GM21390 (cell line): ENCODE measurements around the gene MYEF2.

ENCODE experiments used
- ATAC-seq: cut with Tn5 transposase; IDR thresholded peaks from one replicate; pipeline ENCODE4 v1.9.1; 2021; ENCODE audit not compliant: unreplicated experiment

MYEF2 gene

DNA sequence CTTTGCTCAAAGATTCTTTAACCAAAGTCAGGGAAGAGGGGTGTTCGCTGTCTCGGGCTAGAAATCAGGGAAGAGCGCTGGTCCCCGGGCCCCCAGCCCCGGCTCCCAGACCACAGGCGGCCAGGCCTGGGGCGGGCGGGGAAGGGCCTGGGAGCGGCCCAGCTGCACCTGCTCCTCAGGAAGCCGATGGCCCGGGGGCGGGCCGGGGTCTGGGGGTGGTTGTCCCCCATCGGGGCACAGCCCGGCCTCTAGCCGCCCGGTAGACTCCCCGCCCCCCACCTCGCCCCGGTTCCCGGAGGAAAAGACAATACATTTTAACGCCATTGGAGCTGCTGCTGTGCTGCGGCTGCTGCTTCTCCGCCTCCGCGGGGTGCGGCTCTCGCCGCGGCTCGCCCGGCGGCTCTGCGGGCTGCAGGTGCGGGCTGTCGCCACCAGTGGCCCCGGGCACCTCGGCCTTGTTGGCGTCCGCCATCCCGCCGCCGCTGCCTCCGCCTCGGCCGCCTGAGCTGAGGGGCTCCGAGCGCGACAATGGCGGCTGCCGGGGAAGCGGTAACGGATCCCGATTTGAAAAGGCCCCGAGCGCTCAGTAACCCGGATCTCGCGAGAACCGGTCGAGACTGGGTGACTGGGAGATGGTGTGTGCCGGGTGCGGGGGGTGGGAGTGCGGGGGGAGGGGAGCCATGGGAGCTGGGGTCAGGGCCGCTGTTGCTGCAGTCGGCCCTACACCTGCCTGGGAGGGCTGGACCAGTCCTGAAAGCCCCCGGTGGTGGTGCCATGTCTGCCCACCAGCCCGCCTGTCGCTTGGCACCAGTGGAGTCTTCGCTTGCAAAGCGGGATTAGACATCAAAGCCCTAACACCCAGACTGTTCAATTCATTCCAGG lies at the start of gene MYEF2:
Gene MYEF2 (minus strand): TSS at position 530 of the 882 bp plus-strand sequence. CDS start 58 bp downstream, at position 472.
- ATAC-seq: peak; percentile 80

- ATAC-seq: no peak
Measured at GRCh38 chr15:48225771-48226170, 47.7 kb upstream of the MYEF2 start.

DNA sequence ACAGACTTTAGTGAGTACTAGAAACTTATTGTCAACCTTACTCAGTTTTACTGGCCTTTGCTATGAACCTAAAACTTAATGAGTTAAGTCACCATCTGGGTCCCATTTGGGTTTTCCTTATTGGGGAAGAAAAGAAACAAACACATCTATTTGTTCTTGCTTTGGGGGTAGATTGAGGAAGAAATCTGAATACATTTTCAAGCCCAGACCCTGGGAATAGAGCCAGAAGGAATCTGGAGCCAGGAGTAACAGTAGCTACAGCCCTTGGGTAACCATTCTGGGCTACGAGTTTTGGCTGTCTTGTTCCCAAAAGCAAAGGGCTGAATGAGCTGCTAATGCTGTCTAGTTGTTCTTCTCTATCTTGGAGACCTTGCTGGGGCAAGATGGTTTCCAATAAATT lies 44.5 kb upstream of the MYEF2 start:
- ATAC-seq: no peak

GRCh38 chr15:48221885-48222284 lies 43.8 kb upstream of the MYEF2 start:
- ATAC-seq: no peak

GRCh38 chr15:48221261-48221660 lies 43.2 kb upstream of the MYEF2 start:
- ATAC-seq: no peak

DNA sequence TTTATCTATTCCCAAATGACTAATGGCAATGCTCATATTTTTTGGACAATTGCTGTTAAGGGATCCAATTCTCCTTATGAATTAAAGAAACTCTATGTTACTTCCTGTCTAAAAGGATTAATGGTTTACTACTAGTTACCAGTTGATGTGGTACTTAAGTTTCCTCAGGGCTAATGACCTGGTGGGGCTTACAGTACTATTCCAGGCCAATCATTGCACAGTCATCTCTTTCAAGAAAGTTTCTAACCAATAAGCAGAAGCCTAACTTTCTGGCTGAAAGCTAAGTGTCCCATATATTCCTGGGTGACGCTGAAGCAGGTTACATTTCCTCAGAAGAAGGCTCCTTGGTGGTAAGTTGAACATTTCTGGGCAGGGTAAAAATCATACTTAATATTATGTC lies 27.9 kb upstream of the MYEF2 start, which contains the start of gene SLC12A1:
Gene SLC12A1 (plus strand): TSS at position 322 of the 400 bp plus-strand sequence. CDS start 1,418 bp downstream, outside the sequence.
- ATAC-seq: no peak

GRCh38 chr15:48202068-48202467 lies 24.0 kb upstream of the MYEF2 start:
- no peak for ATAC-seq

DNA sequence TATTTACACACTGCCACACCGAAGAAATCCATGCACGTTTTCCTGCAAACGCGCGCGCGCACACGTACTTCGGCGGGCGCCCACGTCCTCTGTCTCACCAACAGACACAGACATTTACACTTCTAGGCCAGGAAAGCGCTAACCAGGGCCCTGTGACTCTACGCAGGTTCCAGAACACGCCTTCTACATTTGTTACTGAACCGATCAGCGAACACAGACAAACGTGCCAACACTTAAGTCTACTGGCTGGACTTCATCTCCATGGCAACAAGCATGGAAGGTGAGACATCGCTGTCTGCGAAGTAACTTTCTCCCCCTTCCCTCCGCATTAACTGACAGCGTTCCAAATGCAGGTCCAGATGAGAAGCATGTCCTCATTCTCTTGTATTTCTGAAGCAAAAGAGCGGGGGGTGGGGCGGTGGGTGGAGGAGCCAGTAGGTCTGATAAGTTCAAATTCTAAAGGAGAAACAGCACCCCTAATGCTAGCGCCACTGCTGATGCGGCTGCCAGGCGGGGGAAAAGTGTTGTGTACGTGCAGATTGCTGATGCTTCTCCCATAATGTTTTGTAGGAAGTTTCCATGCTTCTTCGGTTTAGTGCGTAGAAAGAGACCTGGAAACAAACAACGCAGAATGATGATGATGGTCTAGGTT lies 13.6 kb upstream of the MYEF2 start, which contains the start of gene CTXN2:
Gene CTXN2 (plus strand): TSS at position 92 of the 652 bp plus-strand sequence. CDS start 9,636 bp downstream, outside the sequence.
- no peak for ATAC-seq

DNA sequence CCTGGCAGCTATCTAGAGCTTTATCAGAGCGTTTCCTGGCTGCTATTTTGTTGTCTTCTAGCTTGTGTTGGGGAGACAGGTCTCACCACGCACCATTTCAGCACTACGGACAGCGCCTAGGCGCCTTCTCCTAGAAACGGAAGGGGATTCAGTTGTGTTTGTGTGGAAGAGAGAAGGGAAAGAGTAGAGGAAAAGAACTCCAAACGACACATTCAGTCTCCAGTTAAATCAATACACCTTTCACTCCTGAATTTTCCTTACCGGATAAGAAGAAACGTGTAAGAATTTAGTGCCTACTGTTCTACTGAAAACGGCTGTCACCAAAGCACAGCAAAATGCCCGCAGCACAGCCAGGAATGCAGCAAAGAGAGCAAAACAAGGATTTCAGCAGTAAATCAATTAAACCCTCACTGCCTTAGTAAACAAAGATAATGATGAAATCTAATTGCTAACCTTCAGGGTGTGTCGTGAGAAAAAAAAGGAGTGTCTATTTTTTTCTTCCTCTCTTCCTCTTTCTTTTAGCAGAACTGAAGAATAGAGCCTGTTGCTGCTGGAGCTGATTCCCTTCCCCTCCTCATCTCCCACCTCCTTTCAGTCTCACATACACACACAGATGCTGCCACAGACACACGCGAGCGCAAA lies 13.0 kb upstream of the MYEF2 start:
- ATAC-seq: no peak

GRCh38 chr15:48186271-48186670 lies 8.2 kb upstream of the MYEF2 start:
- no peak for ATAC-seq

- ATAC-seq: no peak
Measured at GRCh38 chr15:48185529-48185928, 7.4 kb upstream of the MYEF2 start.

GRCh38 chr15:48182749-48183148 lies 4.7 kb upstream of the MYEF2 start:
- ATAC-seq: no peak

DNA sequence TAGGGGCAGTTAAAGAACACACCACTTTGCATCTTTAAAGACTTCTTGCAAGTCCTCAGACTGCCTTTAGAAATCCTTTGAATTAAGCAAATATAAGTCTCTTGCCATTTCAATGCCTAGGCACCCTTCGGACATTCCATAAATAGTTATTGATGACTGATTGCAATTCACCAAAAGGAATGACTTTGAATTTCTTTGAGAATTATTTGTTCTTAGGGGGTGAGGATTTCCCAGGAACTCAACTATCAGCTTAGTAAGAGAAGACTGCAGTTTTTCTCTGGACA lies 495 bp upstream of the MYEF2 start:
- no peak for ATAC-seq

DNA sequence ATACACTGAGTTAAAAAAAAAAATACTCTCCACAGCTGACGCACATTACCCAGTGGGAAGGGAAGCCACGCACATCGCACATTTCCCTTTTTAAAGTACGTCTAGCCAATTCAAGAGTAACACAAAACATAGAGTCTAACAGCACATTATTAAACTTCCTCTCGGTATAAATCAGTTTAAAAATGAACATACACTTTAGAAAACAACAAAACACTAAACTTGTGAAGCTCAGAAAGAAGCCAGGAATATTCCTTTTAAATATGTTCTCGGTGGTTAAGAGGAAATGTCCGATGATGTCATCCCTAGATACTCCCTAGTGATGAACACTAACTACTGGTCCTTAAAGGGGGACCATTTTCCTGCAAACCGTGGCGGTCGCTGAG lies 721 bp downstream of the MYEF2 start:
- ATAC-seq: peak; percentile 70

- no peak for ATAC-seq
Measured at GRCh38 chr15:48176957-48177356, 1.1 kb downstream of the MYEF2 start.

DNA sequence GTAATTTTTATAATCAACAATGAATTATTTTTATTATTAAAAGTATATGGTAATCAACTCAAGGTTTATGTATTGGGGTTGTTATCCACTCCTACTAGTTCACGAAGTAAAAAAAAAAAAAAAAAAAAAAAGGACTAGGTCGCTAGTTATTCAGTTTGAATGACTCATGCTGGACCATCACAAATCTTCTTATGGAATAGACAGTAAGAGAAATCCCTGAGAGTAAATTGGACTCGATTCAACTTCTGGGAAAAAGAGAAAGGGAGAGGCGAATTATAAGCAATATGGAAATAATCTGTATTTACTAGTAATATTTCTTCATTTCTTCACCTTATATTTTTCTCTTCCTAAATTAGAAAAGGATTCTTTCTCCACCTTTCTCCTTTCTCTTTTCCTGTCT lies 2.0 kb downstream of the MYEF2 start:
- no peak for ATAC-seq

- no peak for ATAC-seq
Measured at GRCh38 chr15:48175126-48175525, 3.0 kb downstream of the MYEF2 start.

DNA sequence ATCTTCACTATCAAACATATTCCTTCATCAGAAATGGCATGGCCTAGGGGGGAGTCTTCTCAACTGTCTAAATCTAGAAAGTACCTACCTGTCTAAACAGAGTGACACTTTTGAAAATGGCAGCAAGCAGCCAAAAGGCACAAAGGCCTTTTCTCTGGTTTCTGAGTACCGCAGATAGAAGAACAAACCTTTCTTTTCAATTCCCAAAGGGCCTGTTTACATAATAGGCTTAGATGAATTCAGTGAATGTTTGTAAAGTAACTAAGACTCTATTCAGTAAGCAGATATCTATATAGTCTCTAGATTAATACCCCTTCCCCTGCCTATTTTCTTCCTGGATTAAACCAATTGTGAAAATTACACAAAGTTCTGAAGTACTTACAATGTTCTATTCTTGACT lies 7.1 kb downstream of the MYEF2 start:
- no peak for ATAC-seq

- ATAC-seq: no peak
Measured at GRCh38 chr15:48168616-48169015, 9.5 kb downstream of the MYEF2 start.

DNA sequence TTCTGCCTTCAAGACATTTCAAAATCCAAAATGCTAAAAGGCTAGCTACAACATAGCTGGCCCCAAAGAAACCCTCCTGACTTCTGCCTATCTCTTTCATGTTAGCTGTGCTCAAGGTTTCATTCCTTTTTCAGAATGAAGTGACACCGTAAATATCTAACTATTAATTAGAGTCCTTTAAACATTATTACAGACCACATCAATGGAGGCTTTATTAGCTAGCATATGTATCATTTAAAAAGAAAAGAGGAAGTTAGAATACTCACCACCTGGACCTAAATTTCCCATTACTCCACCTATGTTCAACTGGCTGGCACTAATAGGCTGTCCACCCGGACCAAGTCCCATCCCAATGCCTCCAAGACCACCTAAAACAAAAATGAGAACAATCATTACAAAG lies 24.6 kb downstream of the MYEF2 start:
- ATAC-seq: no peak

GRCh38 chr15:48149858-48150257 lies 28.2 kb downstream of the MYEF2 start:
- ATAC-seq: no peak

DNA sequence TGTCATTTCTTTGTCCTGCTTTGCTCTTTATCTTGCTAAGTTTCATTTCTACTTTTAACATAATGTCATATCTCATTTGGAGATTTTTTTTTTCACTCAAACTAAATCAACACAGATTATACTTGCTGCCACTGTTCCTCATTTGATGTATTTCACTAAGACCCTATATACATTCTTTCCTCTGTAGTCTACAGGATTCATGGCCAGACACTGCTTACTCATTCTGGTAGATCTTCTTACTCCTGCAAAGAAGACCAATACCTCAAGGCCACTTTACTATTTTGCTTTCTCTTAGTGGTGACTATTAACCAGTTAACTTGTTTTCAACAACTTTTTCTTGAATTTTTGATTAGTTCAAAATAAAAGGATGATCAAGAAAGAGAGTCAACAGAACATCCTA lies 30.7 kb downstream of the MYEF2 start:
- ATAC-seq: no peak
